ENCODE data around the gene OR1M1.

Gene OR1M1

GRCh38 chr19:9116547-9116946 is 29.7 kb downstream of the OR1M1 start:
- H3K4me3 ChIP-seq (replicated peaks in 1 of 2; ENCODE audit: low read depth in 2 of 2, low read length in 2 of 2): no peak overlapping the region
- DNase-seq (ENCODE audit: low read depth in 2 of 2): no peak
- no peak for TF ChIP-seq CTCF (IDR thresholded peaks at IDR 0.05; ENCODE audit: low read depth, low read length)

GRCh38 chr19:9126900-9127405 is 40.1 kb downstream of the OR1M1 start, which contains the start of gene OR7G3:
Gene OR7G3 (minus strand): TSS chr19:9126950. CDS start chr19:9126950, 0 bp downstream.
- no peak for TF ChIP-seq CTCF (IDR thresholded peaks at IDR 0.05; ENCODE audit: low read depth, low read length)
- no peak within 1 kb of the TSS for H3K4me3 ChIP-seq (replicated peaks in 1 of 2; ENCODE audit: low read depth in 2 of 2, low read length in 2 of 2)
- DNase-seq (ENCODE audit: low read depth in 2 of 2): no peak

GRCh38 chr19:9128171-9128570 is 41.3 kb downstream of the OR1M1 start:
- DNase-seq (ENCODE audit: low read depth in 2 of 2): peak; percentile 57 to 66
- no peak for TF ChIP-seq CTCF (IDR thresholded peaks at IDR 0.05; ENCODE audit: low read depth, low read length)
- no peak overlapping the region for H3K4me3 ChIP-seq (replicated peaks in 1 of 2; ENCODE audit: low read depth in 2 of 2, low read length in 2 of 2)

- no peak overlapping the region for H3K4me3 ChIP-seq (replicated peaks in 1 of 2; ENCODE audit: low read depth in 2 of 2, low read length in 2 of 2)
- no peak for DNase-seq (ENCODE audit: low read depth in 2 of 2)
- TF ChIP-seq CTCF (IDR thresholded peaks at IDR 0.05; ENCODE audit: low read depth, low read length): no peak
Measured at GRCh38 chr19:9130965-9131364, 44.1 kb downstream of the OR1M1 start.

- no peak for TF ChIP-seq CTCF (IDR thresholded peaks at IDR 0.05; ENCODE audit: low read depth, low read length)
- no peak for DNase-seq (ENCODE audit: low read depth in 2 of 2)
- no peak overlapping the region for H3K4me3 ChIP-seq (replicated peaks in 1 of 2; ENCODE audit: low read depth in 2 of 2, low read length in 2 of 2)
Measured at GRCh38 chr19:9132422-9132821, 45.6 kb downstream of the OR1M1 start.

- no peak for TF ChIP-seq CTCF (IDR thresholded peaks at IDR 0.05; ENCODE audit: low read depth, low read length)
- peak in 1 of 2 donors; percentile 5 for DNase-seq (ENCODE audit: low read depth in 2 of 2)
- peak overlapping the region; percentile 88 to 97 for H3K4me3 ChIP-seq (replicated peaks in 1 of 2; ENCODE audit: low read depth in 2 of 2, low read length in 2 of 2)
Measured at GRCh38 chr19:9139609-9140158, 52.8 kb downstream of the OR1M1 start.
